HL-60 (cell line): Measurements from ENCODE around the gene ATP10B.

ENCODE experiments used
- DNase-seq, 2 experiments: peaks; one replicate each; pipeline ENCODE4 v3.0.0-alpha.2; 2010 to 2020; ENCODE audit warnings: low read depth in 1 of 2, low spot score in 1 of 2
- H3K27ac ChIP-seq: fragments of 250-450 bp; sonication (Bioruptor Pico); replicated peaks from 2 replicates; pipeline ENCODE4 v1.5.1; 2020; ENCODE audit warnings: mild to moderate bottlenecking, moderate library complexity
- H3K27me3 ChIP-seq: fragments of 250-450 bp; sonication (Bioruptor Pico); 2 replicates; pipeline ENCODE4 v1.5.1; 2021; ENCODE audit warnings: mild to moderate bottlenecking, moderate library complexity; ENCODE audit not compliant: insufficient read depth, poor library complexity, severe bottlenecking
- H3K4me3 ChIP-seq: replicated peaks from 2 replicates; pipeline ENCODE4 v1.5.1; 2011; ENCODE audit warnings: mild to moderate bottlenecking, control low read depth, low read length; ENCODE audit not compliant: insufficient read depth
- GABPA ChIP-seq: IDR thresholded peaks from 2 replicates; pipeline ENCODE4 v1.6.1; 2012; ENCODE audit warnings: low read depth
- POLR2AphosphoS5 ChIP-seq: IDR thresholded peaks from 2 replicates; pipeline ENCODE4 v1.6.1; 2012; ENCODE audit warnings: low read depth
- SPI1 ChIP-seq: IDR thresholded peaks from 2 replicates; pipeline ENCODE4 v1.6.1; 2012; ENCODE audit warnings: low read depth, mild to moderate bottlenecking, borderline replicate concordance
- TF ChIP-seq, protein P1 (sequence below): IDR thresholded peaks from one replicate; pipeline ENCODE4 v1.5.1; 2011; ENCODE audit warnings: low read length, control low read depth, inconsistent platforms; ENCODE audit not compliant: insufficient read depth
- TF ChIP-seq, protein P2 (sequence below): IDR thresholded peaks from 2 replicates; pipeline ENCODE4 v1.6.1; 2012; ENCODE audit warnings: low read depth; ENCODE audit not compliant: insufficient replicate concordance

The ATP10B gene

DNA sequence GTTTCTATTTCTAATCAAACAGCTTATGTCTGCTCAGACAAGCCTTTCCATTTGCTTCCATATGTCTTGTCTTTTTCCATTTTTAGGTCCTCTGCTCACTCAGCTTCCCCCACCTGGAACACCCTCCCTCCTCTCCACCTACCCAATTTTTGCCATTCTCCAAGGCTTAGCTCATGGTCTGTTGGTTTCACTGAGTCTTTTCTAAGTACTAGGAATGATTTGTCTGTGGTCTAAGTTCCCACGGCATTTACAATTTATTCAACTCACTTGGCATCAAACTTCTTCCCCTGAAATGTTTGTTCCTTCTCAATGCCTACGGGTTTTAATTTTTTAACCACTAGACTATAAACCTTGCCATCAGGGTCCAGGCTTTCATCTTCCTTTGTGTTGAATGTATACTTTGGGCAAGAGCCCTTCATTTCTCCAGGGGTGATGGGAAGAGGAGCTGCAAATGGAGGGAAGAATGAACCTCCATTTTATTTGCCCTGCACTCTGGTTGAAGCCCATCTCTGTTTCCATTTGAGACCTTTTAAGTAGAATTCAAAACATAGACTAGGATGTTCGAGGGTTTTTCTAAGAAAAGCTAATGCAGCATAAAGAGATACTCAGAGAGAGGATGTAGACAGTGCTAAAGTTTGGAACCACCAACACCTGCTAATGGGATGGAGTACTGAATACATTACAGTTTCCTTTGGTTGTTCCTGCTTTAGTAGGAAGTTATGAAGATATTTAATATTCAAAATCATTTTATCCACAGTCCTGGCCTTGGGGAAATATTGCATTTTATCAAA, 326.3 kb downstream of the ATP10B start:
- no peak for DNase-seq
- H3K4me3 ChIP-seq: no peak overlapping the region
- peaks cover 2% of the 10 kb centered on the region for H3K27me3 ChIP-seq
- TF ChIP-seq, protein P1, sequence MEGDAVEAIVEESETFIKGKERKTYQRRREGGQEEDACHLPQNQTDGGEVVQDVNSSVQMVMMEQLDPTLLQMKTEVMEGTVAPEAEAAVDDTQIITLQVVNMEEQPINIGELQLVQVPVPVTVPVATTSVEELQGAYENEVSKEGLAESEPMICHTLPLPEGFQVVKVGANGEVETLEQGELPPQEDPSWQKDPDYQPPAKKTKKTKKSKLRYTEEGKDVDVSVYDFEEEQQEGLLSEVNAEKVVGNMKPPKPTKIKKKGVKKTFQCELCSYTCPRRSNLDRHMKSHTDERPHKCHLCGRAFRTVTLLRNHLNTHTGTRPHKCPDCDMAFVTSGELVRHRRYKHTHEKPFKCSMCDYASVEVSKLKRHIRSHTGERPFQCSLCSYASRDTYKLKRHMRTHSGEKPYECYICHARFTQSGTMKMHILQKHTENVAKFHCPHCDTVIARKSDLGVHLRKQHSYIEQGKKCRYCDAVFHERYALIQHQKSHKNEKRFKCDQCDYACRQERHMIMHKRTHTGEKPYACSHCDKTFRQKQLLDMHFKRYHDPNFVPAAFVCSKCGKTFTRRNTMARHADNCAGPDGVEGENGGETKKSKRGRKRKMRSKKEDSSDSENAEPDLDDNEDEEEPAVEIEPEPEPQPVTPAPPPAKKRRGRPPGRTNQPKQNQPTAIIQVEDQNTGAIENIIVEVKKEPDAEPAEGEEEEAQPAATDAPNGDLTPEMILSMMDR: no peak
- no peak for TF ChIP-seq POLR2AphosphoS5
- no peak for TF ChIP-seq GABPA
- no peak for TF ChIP-seq SPI1
- no peak overlapping the region for H3K27ac ChIP-seq

DNA sequence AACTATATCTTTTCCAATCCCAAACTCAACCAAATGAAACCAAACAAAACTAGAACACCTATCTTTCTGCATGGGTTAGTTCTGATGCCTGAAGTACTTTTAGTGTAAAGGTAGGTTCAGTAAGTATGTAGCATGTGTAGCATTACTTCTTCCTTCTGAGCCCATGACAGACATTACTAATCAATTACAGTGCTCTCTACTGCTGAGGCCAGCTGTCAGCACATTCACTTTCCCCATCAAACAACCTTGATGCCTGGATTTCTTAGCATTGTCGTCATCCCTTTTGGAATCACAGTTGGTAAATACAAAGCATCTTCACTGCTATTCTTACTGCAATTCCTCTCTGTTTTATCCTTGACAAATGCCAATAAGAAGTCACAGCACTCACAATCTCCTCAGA, 327.2 kb downstream of the ATP10B start:
- Histone ChIP-seq H3K27me3 (peaks cover 2% of the 10 kb centered on the region), H3K4me3 (no peak overlapping the region), H3K27ac (no peak overlapping the region)
- DNase-seq: no peak
- TF ChIP-seq POLR2AphosphoS5 (no peak), SPI1 (no peak), GABPA (no peak)
- TF ChIP-seq, protein P2, sequence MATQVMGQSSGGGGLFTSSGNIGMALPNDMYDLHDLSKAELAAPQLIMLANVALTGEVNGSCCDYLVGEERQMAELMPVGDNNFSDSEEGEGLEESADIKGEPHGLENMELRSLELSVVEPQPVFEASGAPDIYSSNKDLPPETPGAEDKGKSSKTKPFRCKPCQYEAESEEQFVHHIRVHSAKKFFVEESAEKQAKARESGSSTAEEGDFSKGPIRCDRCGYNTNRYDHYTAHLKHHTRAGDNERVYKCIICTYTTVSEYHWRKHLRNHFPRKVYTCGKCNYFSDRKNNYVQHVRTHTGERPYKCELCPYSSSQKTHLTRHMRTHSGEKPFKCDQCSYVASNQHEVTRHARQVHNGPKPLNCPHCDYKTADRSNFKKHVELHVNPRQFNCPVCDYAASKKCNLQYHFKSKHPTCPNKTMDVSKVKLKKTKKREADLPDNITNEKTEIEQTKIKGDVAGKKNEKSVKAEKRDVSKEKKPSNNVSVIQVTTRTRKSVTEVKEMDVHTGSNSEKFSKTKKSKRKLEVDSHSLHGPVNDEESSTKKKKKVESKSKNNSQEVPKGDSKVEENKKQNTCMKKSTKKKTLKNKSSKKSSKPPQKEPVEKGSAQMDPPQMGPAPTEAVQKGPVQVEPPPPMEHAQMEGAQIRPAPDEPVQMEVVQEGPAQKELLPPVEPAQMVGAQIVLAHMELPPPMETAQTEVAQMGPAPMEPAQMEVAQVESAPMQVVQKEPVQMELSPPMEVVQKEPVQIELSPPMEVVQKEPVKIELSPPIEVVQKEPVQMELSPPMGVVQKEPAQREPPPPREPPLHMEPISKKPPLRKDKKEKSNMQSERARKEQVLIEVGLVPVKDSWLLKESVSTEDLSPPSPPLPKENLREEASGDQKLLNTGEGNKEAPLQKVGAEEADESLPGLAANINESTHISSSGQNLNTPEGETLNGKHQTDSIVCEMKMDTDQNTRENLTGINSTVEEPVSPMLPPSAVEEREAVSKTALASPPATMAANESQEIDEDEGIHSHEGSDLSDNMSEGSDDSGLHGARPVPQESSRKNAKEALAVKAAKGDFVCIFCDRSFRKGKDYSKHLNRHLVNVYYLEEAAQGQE: no peak
- TF ChIP-seq, protein P1: no peak

DNA sequence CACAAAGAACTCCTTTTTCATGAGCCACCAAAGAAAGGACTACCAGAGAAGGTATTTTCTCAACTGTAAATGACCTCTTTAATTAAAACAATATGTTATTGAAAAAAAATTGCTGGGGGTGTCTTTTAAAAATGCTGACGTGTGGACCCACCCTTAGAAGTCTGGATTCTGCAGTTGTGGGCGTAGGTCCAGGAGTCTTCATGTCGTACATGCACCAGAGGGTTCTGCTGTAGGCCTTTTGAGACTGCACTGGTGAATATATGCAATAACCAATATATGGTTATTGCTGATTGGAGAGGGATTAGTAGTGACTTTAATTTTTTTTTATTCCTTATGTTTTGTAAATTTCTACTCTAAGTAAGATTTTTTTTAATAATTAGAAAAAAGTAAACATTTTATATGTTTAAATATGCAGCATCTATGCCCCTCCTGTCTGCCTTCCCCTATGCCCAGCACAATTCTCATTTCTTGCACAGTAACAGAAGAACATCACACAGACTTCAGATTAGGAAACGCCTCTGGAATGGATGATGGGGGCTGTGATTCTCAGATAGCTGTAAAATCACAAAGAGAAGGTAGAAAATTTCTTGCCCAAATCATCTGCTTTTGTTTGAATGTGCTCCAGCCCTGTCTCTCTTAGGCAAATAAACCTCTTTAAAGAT, 328.4 kb downstream of the ATP10B start:
- H3K27me3 ChIP-seq: peaks cover 2% of the 10 kb centered on the region
- TF ChIP-seq, protein P1: no peak
- no peak overlapping the region for H3K4me3 ChIP-seq
- no peak overlapping the region for H3K27ac ChIP-seq
- DNase-seq: no peak

DNA sequence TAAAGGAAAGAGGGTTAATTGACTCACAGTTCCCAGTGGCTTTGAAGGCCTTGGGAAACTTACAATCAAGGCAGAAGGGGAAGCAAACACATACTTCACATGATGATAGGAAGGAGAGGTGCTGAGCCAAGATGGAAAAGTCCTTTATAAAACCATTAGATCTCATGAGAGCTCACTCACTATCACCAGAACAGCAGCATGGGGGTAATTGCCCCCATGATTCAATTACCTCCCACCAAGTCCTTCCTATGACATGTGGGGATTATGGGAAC, 330.7 kb downstream of the ATP10B start:
- H3K4me3 ChIP-seq: no peak overlapping the region
- no peak for DNase-seq
- H3K27me3 ChIP-seq: peaks cover 2% of the 10 kb centered on the region
- no peak overlapping the region for H3K27ac ChIP-seq
- TF ChIP-seq, protein P2: no peak
- TF ChIP-seq, protein P1: no peak
- TF ChIP-seq POLR2AphosphoS5 (no peak), GABPA (no peak), SPI1 (no peak)
